Stimulated activated CD4-positive, alpha-beta T cell treated with anti-CD3 and anti-CD28 coated beads, Interleukin-1b, Interleukin-23, amount 100 ng/mL, for 24 hours (primary cell): ENCODE results near the gene IL11.
"Not testable (repeated sequence)": the region's sequence is repeated elsewhere in the genome, so short reads cannot be mapped to it uniquely, and the experiment has no call there.

ENCODE experiments used
- DNase-seq, 4 experiments: peaks; one replicate each; pipeline ENCODE4 v3.0.0-alpha.2; 2020; ENCODE audit warnings: low read depth in 4 of 4, low spot score in 1 of 4

IL11 gene

GRCh38 chr19:55370305-55370988 is at the start of gene IL11:
Gene IL11, minus strand, starts transcription at chr19:55370463. Its CDS starts 153 bp downstream, at chr19:55370310.
- no peak for DNase-seq

GRCh38 chr19:55419624-55420236 is 49.5 kb upstream of the IL11 start:
- DNase-seq, result no peak

- DNase-seq, result no peak
Measured at GRCh38 chr19:55419103-55419502, 48.8 kb upstream of the IL11 start.

DNA sequence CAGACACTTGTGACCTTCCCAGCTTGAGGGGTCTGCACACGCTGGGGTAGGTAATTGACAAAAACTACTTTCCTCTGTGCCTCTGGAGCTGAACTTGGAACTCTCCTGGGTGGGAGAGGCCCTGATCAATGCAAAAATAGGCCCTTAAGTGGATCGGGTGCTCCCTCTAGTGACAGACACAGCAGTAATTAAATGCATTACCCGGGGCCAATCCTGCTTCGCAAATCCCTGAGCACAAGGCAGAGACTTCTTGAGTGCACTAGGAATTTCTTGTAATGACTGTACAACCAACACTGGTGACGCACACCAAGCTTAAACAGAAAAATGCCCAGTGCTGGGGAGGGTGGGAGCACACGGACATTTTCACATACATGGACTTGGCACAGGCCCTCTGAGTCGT is 47.9 kb upstream of the IL11 start:
- peak in 3 of 4 experiments; percentile 25 to 30 (median 29) for DNase-seq

- DNase-seq, result no peak
Measured at GRCh38 chr19:55410168-55410567, 39.9 kb upstream of the IL11 start.

DNA sequence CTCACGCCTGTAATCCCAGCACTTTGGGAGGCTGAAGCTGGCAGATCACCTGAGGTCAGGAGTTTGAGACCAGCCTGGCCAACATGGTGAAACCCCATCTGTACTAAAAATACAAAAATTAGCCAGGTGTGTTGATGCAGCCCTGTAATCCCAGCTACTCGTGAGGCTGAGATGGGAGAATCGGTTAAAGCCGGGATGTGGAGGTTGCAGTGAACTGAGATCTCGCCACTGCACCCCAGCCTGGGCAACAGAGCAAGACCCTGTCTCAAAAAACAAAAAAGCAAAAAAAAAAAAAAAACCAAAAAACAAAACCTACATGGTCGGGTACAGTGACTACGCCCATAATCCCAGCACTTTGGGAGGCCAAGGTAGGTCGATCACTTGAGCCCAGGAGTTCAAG is 38.9 kb upstream of the IL11 start:
- DNase-seq, result not testable (repeated sequence)

DNA sequence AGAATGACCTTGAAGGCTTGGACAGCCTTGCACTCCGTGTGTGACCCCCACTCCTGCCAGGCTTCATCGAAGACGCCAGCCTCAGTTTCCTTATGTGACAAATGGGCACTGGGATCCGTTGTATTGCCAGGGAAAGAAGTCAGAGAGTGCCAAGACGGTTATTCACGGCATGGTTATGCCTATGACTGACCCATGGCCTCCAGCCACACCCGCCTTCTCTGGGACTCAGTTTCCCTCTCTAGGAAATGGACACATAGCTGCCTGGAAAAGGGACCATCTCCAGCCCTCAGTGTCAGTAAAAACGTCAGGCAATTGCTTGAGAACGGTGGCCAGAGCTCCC is 38.2 kb upstream of the IL11 start:
- no peak for DNase-seq

DNA sequence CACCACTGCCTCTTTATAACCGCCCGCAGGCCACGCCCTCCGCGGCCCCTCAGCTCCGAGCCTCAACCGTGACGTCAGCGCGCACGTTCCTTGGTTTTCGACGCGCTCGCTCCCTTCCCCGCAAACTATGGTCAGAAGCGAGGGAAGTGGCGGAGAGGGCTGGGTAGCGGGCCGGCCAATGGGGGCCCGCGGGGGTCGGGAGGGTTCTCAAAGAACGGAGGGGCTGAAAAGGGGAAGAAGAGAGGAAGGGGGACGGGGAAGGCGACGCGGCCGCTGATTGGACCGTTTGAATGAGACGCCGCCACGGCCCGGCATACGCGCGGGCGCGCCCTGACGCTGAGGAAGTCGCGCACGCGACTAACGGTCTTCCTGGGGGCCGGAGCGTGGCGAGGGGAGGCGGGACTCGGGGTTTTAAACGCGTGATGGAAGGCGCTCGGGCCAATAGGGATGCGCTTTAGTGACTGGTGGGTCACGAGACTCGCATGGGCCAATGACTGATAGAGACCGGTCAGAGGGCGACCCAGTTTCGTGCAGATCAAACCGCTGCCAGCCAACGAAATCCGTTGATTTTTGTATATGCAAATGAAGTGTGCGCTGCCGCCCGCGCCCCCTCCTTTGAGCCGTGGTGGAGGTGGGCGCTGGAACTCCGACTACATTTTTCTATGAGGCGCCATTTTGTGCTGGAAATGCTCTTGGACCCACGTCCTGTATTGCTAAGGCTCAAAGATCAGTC is 37.7 kb upstream of the IL11 start:
- DNase-seq, result peak; percentile 86 to 95 (median 94)

- not testable (repeated sequence) for DNase-seq
Measured at GRCh38 chr19:55407550-55407799, 37.2 kb upstream of the IL11 start, which contains the start of gene UBE2S. Gene UBE2S, minus strand, starts transcription at chr19:55407788. Its CDS starts 199 bp downstream, at chr19:55407589.

GRCh38 chr19:55406826-55407549 is 36.7 kb upstream of the IL11 start:
- no peak for DNase-seq

DNA sequence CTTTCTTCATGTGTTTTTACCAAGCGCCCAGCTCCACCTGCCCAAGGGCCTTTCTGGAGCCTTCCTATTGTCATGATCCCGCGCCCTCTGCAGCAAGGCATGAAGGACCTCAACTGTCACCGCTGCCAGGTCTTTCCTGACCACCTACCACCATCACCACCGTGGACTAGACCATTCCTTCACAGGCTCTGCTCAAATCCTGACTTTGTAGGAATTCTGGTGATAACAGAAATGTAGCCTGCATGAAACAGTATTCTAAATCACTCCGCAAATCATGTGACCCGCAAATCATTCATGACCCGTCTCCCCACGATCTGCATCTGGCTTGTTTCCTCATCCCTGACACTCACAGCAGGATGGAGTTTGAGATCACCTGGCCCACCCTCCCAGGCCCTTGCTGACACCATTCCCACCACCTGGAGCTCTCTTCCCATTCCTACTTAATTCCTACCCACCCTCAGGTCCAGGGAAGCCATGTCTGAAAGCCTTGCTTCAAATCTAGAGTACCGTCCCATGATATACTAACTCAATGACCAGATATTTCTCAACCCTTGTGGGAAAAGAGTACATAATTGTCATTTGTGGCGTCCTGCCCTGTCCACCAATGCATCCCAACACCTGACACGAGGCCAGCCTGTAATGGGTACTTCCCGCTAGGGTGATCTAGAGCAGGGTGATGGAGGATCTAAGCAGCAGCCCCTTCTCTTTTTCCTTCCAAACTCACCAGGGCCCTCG is 36.0 kb upstream of the IL11 start:
- DNase-seq, result no peak

- no peak for DNase-seq
Measured at GRCh38 chr19:55405638-55406037, 35.4 kb upstream of the IL11 start.

- no peak for DNase-seq
Measured at GRCh38 chr19:55402509-55402908, 32.2 kb upstream of the IL11 start.

DNA sequence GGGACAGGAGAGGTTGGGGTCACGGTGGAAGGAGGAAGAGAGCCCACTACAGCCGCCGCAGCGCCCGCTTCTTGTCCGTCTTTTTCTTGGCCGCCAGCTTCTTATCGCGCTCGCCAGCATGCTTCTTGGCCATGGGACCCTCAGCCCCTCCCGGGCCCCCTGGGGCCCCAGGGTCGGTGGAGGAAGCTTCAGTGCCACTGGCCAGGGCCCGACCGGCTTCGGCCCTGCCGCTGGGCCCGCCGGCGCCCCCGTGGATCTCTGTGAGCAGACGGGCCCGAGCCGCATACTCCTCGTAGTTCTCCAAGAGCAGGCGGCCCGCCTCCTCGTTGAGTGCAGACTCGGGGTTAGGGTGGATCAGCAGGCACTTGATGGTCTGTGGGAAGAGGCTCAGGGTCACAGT is 31.1 kb upstream of the IL11 start:
- not testable (repeated sequence) for DNase-seq

DNA sequence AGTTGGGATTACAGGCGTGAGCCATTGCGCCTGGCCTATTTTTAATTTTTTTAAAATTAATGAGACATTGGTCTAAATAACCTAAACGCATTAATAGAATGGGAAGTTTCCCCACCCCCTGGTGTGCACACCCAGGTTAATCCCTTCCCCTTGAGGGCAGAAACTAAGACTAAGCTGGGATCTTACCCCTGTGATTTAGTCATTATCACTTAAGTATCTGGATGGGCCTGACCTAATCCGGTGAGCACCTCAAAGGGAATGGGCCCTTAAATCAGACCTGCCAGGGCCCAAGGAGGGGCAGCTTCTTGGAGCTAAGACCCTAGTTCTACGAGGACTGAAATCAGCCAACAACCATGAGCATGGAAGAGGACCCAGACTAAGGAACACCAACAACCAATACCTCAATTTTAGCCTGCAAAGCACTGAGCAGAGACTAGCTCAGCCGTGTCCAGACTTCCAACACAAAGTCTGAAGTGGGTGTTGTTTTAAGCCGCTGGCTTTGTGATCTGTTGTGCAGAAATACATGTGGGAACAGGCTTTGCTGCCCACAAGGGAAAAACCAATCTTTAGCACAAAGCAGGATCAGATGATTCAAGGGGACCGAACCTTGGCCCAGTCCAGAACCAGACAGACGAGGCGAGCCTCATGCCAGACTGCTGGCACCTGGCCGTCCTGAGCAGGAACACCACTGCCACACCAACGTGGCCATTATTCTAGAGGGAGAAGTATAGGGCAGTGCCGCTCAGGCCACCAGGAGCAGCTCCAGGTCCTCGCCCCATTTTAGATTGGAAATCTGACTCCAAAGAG is 30.2 kb upstream of the IL11 start:
- no peak for DNase-seq

GRCh38 chr19:55398200-55398925 is 28.1 kb upstream of the IL11 start:
- no peak for DNase-seq

DNA sequence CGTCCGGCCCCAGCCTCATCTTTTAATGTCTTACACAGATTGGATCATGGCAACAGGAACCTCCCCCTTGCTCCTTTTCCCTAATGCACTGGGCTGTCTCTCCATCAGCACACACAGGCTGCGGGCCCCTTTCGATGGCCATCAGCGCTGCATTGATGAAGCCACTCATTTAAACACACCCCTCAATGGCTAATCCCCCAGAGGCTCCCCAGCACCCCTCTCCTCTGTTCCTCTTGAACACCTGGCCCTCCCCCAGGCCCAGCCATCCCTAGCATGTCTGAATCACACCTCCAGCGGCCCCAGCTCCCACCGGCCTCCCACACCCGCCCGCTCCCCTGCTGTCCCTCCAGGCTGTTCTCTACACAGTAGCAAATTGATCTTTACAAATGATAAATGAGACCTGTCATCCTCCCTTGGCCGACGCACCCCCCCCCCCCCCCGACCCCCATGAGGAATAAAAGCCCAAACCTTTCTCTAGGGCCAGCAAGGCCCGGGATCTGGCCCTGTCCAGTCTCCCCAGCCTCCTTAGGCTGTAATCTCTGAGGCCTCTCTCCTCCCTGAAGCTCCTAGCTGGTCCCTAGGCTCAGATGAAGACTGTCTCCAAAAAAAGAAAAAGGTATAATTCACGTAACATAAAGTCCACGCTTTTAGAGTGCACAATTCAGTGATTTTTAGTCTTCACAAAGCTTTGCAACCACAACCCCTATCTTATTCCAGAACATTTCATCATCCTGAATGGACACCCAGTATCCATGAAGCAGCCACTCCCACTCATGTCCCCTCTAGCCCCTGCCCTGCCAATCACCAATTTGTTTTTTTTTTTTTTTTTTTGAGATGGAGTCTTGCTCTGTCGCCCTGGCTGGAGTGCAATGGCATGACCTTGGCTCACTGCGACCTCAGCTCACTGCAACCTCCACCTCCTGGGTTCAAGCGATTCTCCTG is 22.8 kb upstream of the IL11 start:
- no peak for DNase-seq
